Neural crest cell (in vitro differentiated cells): ENCODE measurements around the gene AOC2. TPM values are rescaled to one million over a fixed set of nuclear protein-coding genes. Genes with fewer than 3 reads are reported as not detected.
"Not testable (repeated sequence)": the region's sequence is repeated elsewhere in the genome, so short reads cannot be mapped to it uniquely, and the experiment has no call there.

ENCODE experiments used
- DNase-seq: peaks from one replicate; pipeline ENCODE4 v3.0.0; 2021; ENCODE audit warnings: low read depth, mixed read lengths, low spot score
- H3K27ac Mint-ChIP-seq: one replicate; pipeline ENCODE4 v1.8.0; 2021; ENCODE audit warnings: mild to moderate bottlenecking, mixed read lengths; ENCODE audit not compliant: unreplicated experiment
- H3K27me3 Mint-ChIP-seq: 2 replicates; pipeline ENCODE4 v1.8.0; 2021; ENCODE audit warnings: low read depth, mild to moderate bottlenecking, mixed read lengths
- H3K36me3 Mint-ChIP-seq: 2 replicates; pipeline ENCODE4 v1.8.0; 2021; ENCODE audit warnings: low read depth, mild to moderate bottlenecking, mixed read lengths
- H3K4me1 Mint-ChIP-seq: 2 replicates; pipeline ENCODE4 v1.8.0; 2021; ENCODE audit warnings: mixed read lengths
- H3K4me3 Mint-ChIP-seq: one replicate; pipeline ENCODE4 v1.8.0; 2021; ENCODE audit warnings: mild to moderate bottlenecking, mixed read lengths
- H3K9me3 Mint-ChIP-seq: 2 replicates; pipeline ENCODE4 v1.8.0; 2021; ENCODE audit warnings: mixed read lengths
- total RNA-seq: library from RNA; stranded (reverse); gene quantifications from 2 replicates; pipeline ENCODE4 v1.2.1, GENCODE V29; 2021
- TF ChIP-seq, protein P1 (sequence below): fragments of 200-600 bp; sonication (generic); conservative IDR thresholded peaks from 2 replicates; pipeline ENCODE4 v1.5.0; 2021; ENCODE audit warnings: antibody characterized with exemption, mild to moderate bottlenecking

AOC2 gene
- total RNA-seq, 1 donor from 2014 or later, result 3.0 TPM

- no peak overlapping the region for H3K27ac Mint-ChIP-seq
- H3K4me3 Mint-ChIP-seq, result no peak overlapping the region
- peaks cover 3% of the 10 kb centered on the region for H3K36me3 Mint-ChIP-seq
- TF ChIP-seq, protein P1, sequence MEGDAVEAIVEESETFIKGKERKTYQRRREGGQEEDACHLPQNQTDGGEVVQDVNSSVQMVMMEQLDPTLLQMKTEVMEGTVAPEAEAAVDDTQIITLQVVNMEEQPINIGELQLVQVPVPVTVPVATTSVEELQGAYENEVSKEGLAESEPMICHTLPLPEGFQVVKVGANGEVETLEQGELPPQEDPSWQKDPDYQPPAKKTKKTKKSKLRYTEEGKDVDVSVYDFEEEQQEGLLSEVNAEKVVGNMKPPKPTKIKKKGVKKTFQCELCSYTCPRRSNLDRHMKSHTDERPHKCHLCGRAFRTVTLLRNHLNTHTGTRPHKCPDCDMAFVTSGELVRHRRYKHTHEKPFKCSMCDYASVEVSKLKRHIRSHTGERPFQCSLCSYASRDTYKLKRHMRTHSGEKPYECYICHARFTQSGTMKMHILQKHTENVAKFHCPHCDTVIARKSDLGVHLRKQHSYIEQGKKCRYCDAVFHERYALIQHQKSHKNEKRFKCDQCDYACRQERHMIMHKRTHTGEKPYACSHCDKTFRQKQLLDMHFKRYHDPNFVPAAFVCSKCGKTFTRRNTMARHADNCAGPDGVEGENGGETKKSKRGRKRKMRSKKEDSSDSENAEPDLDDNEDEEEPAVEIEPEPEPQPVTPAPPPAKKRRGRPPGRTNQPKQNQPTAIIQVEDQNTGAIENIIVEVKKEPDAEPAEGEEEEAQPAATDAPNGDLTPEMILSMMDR, result no peak
- DNase-seq, result no peak
- H3K9me3 Mint-ChIP-seq, result peaks cover 10% of the 10 kb centered on the region
- H3K4me1 Mint-ChIP-seq, result no peaks in the 10 kb centered on the region
- peaks cover 15% of the 10 kb centered on the region for H3K27me3 Mint-ChIP-seq
Observed at GRCh38 chr17:42871647-42872046, 27.3 kb downstream of the AOC2 start.

DNA sequence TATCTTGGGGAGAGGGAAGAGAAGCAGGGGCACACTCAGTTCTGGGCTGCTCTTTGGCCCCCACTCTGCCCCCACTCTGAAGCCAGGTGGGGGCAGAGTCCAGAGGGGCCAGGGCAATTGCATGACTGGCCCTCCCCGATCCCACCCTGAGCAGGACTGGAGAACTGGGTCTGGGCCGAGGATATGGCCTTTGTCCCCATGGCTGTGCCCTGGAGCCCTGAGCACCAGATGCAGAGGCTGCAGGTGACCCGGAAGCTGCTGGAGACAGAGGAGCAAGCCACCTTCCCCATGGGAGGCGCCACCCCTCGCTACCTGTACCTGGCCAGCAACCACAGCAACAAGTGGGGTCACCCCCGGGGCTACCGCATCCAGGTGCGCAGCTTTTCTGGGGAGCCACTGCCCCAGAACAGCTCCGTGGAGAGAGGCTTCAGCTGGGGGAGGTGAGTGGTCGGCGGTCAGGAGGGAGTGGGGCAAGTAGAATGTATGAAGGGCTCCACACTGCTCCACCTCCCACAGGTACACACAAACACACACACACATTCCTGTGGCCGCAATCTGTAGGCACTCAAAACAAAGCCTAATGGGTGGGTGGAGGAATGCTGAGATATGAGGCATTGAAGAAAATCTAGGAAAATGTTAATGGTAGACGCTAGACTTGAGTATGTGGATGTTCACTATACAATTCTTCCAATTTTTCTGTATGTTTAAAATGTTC, 28.0 kb downstream of the AOC2 start:
- no peaks in the 10 kb centered on the region for H3K4me1 Mint-ChIP-seq
- peaks cover 3% of the 10 kb centered on the region for H3K36me3 Mint-ChIP-seq
- H3K27ac Mint-ChIP-seq, result no peak overlapping the region
- no peak overlapping the region for H3K4me3 Mint-ChIP-seq
- no peak for DNase-seq
- peaks cover 23% of the 10 kb centered on the region for H3K27me3 Mint-ChIP-seq
- TF ChIP-seq, protein P1, result no peak
- peaks cover 10% of the 10 kb centered on the region for H3K9me3 Mint-ChIP-seq

DNA sequence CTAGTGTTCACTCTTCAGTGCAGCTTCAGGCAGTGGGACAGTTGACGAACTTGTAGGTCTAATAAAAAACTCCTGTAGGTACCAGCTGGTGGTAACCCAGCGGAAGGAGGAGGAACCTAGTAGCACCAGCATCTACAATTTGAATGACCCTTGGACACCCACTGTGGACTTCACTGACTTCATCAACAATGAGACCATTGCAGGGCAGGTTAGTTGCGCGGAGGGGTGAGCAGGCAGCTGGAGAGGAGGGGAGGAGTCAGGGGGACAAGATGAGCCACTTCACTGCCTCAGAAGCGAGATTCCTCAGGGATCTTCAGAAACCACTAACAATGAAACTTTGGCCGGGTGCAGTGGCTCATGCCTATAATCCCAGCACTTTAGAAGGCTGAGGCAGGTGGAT, 28.9 kb downstream of the AOC2 start:
- TF ChIP-seq, protein P1, result no peak
- Mint-ChIP-seq H3K4me1 (peaks cover 2% of the 10 kb centered on the region), H3K4me3 (no peak overlapping the region), H3K27ac (no peak overlapping the region), H3K36me3 (peaks cover 3% of the 10 kb centered on the region), H3K27me3 (peaks cover 32% of the 10 kb centered on the region), H3K9me3 (peaks cover 10% of the 10 kb centered on the region)
- no peak for DNase-seq

DNA sequence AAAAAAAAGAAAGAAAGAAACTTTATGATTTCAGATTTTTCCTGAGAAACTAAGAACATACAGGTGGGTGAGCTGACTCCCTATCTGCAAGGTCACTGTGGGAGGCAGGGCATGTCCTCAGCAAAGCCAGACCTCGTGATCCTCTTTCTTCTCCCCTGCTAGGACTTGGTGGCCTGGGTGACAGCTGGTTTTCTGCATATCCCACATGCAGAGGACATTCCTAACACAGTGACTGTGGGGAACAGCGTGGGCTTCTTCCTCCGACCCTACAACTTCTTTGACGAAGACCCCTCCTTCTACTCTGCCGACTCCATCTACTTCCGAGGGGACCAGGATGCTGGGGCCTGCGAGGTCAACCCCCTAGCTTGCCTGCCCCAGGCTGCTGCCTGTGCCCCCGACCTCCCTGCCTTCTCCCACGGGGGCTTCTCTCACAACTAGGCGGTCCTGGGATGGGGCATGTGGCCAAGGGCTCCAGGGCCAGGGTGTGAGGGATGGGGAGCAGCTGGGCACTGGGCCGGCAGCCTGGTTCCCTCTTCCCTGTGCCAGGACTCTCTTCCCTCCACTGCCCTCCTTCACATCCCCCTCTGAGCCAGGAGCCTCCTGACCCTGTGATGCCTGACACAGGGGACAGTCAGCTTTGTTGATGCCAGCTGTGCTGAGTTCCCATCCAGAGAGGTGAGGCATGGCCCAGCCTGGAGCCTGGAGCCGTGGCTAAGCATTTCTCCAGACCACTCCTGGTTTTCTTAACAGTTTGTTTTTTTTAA, 29.7 kb downstream of the AOC2 start:
- H3K4me1 Mint-ChIP-seq, DNase-seq, H3K4me3 Mint-ChIP-seq, H3K27ac Mint-ChIP-seq, H3K36me3 Mint-ChIP-seq: not testable (repeated sequence)
- Mint-ChIP-seq H3K27me3 (peaks cover 40% of the 10 kb centered on the region), H3K9me3 (peaks cover 10% of the 10 kb centered on the region)

DNA sequence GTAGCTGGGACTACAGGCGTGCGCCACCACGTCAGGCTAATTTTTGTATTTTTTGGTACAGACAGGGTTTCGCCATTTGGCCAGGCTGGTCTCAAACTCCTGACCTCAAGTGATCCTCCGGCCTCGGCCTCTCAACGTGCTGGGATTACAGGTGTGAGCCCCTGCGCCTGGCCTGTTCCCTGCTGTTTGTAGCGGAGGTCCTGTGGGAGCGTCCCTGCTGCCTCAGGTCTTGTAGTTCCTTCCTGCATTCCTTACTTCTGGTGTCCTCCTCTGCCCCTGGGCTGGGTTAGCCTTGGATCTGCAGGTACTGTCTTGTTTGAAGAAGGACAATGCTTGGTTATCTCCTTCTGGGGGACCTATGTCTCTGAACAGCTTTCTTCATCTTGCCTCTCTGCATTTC, 32.7 kb downstream of the AOC2 start:
- peaks cover 61% of the 10 kb centered on the region for H3K27me3 Mint-ChIP-seq
- H3K36me3 Mint-ChIP-seq, result no peaks in the 10 kb centered on the region
- H3K4me3 Mint-ChIP-seq, result no peak overlapping the region
- no peak overlapping the region for H3K27ac Mint-ChIP-seq
- TF ChIP-seq, protein P1, result no peak
- DNase-seq, result no peak
- no peaks in the 10 kb centered on the region for H3K9me3 Mint-ChIP-seq
- peaks cover 6% of the 10 kb centered on the region for H3K4me1 Mint-ChIP-seq
